Central memory CD4-positive, alpha-beta T cell (primary cell): ENCODE results near the gene MRPL21.

Experiments
- DNase-seq: peaks from one replicate; pipeline ENCODE4 v3.0.0; 2022

MRPL21 gene

DNA sequence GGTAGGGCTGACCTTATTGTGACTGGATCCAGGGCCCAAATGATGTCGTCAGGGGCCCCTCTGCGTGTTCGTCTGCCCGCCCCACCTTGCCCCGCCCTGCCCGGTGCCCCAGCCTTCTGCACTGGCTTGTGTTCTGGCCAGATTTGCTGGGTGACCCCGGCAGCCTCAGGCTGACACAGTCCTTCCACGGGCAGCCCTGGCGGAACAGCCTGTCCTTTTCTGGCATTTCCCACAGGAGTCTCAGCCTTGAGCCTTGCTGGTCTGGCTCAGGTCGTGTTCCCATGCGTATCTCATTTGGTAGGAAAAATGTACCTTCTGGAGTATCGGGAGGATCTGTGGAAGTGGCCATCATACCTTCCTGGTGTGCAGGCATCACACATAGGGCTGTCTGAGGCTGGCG is 31.0 kb upstream of the MRPL21 start:
- no peak for DNase-seq

DNA sequence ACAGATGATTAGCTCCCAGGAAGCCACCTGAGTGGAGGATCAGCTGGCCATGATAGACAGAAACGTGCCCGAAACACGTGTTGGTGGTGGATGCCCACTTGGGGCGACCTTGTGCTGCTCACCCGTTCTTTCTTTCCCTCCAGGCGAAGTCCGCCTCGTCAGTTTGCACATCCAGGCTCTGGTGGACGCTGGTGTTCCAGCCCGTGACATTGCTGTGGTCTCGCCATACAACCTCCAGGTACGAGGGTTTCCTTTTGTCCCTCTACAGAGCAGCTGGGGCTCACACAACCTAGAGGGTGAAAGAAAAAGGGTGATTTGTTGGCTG is 30.7 kb upstream of the MRPL21 start:
- DNase-seq = no peak

DNA sequence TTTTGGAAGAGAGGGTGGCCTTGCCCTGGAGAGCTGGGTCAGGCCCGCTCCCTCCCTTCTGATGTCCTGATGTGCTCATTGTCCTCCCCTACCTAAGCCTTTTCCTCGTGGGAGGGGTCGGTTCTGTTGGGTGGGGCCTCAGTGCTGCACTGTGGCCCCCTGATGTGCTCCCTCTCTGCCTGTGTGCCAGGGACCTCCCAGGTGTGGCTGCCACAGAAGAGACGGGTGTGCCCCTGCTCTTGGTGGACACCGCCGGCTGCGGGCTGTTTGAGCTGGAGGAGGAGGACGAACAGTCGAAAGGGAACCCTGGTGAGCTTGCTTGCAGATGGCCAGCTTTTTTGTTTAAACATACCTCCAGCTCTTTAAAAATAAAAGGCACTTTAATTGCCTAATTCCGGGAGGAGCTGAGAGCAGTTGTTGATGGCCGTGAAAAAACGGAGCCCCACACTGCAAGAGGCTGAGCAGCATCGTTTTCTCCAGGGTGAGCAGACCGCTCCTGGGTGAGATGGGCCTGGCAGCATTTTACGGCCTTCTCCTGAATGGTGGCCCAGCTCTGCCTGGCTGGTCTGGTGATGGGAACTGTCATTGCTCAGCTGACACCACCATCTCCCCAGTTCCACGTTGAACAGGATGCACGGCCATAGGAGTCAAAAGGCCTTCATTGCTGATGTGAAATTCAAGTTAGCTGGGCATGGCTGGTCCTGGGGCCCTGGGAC is 30.1 kb upstream of the MRPL21 start:
- DNase-seq = no peak

DNA sequence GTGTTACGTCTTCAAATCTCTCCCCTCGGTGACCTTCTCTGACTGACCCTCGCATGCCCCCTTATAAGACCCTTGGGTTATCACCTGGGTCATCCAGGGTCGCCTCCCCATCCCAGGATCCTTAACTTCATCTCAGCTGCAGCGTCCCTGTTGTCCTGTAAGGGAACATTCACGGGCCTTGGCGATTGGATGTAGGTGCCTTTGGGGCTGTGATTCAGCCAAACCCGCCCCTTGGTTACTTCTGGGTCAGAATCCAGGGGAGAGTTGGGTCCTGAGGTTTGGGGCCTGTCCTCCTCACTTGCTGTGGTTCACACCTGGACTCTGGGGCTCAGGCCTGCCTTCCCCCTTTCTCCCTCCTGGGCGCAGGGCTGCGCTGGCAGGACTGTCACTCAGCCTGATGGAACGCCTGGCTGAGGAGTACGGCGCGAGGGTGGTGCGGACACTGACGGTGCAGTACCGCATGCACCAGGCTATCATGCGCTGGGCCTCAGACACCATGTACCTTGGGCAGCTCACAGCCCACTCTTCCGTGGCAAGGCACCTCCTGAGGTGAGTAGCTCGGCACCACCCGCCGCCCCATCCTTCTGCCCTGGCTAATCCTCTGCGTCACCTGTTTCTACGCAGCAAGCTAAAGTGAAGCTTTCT is 29.4 kb upstream of the MRPL21 start:
- no peak for DNase-seq

DNA sequence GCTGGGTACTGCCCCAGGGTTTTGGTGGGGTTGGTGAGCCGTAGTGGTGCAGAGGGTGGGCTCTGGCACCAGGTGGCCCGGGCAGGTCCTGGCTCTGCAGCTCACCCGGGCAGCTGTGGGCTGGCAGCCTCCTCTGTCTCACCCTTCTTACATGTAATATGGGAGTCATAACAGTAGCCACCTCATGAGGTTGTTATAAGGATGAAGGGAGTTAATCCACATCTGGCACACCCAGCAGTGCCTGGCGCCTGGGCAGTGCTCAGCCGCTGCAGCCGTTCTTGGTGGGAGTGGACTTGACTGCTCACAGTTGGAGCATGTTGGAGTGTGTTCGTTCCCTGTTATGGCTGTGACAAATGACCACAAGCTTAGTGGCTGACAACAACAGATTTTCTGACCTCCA is 28.7 kb upstream of the MRPL21 start:
- DNase-seq = no peak

DNA sequence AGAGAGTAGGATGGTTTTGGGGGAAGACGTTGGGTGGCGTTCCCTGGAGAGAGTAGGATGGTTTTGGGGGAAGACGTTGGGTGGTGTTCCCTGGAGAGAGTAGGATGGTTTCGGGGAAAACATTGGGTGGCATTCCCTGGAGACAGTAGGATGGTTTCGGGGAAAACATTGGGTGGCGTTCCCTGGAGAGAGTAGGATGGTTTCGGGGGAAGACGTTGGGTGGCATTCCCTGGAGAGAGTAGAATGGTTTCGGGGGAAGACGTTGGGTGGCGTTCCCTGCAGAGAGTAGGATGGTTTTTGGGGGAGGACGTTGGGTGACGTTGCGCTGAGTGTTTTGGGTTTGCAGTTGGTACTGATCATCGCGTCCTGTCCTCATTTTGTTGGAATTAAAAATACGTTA is 28.3 kb upstream of the MRPL21 start:
- DNase-seq = no peak

DNA sequence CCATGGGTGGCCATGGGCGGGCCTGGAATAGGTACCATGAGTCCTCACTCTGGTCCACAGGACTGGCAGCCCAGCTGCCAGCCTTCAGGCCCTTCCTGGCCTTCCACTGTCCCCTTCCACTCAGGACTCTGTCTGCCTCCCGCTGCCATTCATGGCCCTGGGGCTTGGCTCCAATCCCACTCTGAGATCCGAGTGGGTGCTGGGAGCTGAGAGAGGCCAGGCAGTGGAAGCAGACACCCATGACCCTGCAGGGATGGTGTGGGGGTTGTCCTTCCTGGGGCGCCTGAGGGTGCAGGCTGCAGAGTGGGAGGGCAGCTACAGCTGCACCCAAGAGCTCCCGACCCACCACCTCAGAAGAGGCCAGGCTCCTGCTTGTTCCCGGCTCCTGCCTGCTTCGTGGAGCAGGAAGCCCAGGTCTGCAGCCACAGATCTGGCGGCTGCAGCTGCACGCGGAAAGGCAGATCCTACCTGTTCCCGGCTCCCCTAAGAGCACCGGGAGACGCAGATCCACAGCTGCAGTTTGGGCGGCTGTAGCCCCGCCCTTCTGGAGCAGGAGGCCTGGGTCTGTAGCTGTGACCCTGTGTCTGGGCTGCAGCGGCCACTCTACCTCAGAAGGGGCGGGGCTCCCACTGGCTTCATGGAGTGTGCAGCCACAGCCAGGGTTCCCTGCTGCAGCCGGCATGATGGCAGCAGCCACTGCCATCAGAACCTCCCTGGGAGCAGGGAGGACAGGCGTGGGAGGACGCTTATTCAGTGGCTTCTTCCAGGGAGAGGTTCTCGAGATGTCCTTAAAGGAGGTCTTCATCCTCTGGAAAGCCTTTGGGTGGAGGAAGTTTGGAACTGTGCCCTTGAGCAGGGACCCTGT is 27.6 kb upstream of the MRPL21 start:
- DNase-seq = no peak

DNA sequence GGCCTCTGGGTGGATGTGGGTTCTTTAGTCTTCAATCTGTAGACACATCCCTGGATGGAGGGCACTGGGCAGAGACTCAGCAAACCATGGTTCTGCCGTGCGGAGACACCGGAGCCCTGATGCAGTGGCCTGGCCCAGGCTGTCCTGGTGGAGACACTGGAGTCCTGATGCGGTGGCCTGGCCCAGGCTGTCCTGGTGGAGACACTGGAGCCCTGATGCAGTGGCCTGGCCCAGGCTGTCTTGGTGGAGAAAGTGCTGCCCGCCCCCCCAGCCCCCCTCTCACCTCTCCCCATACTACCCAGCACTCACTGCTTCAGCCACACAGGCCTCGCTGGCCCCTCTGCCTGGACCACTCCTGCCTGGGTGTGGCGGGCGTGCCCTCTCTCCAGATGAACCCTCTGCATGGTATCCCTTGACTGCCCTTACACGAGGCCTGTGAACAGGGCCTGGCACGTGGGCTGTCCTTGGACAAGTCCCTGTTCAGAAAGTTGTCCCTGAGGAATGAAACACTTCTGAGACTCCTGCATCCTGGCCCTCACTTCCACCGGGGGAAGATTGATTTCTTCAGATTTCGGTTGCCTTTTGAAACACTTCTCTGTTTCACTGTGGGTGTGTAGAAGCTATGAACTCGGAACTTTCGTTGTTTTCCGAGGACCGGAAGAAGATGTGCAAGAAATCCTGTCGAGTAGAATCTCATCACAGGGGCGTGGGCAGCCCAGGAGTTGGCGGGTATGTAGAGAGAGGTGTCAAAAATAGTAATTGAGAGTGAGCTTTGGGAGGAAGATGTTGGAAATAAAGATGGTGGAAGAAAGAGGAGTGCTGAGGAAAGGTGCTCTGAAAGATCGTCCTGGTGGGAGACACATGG is 26.3 kb upstream of the MRPL21 start:
- no peak for DNase-seq

DNA sequence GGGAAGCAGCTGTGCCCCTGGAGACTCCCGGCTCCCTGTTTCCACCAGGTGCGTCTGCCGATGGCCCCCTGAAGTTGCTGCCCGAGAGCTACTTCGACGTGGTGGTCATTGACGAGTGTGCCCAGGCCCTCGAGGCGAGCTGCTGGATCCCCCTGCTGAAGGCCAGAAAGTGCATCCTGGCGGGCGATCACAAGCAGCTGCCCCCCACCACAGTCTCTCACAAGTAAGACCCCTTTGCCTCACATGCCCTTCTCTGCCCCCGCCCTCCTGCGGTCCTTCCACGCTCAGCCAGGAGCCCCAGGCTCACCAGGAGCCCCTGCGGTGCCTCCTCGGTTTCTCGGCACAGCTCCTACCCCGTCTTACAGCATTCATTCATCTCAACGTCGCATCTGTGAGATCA is 25.5 kb upstream of the MRPL21 start:
- no peak for DNase-seq

DNA sequence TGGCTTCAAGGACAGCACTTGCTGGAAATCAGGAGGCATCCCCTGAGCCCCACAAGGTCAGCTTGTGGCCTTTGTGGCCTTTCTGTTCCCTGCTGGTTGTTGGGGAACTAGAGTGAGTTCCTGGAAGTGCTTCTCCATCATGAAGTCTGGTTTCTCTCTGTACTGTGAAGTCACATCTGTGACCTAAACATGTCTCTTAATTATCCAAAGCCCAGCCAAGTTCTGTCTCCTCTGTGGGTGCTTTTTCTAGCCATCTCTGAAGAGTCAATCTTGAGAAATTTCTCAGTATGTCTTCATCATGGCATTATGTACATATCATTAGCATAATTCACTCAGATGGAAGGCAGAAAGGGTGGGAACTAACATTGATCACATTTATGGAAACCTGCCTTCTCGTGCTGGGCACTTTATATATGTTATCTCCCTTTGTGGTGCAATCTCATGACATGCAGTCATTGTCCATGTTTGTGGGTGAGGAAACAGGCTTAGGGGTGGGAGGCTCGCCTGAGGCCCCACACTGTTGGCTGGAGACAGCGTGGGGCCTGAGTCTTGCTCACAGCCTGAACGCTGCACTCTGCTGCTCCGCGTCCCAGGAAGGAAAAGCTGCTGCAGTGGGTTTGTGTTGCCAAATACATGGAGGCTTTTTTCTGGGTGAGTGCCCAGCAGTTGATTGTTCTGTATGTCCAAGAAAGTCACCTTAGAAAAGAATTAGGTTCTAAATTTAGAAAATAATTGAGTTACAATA is 24.7 kb upstream of the MRPL21 start:
- DNase-seq = no peak

DNA sequence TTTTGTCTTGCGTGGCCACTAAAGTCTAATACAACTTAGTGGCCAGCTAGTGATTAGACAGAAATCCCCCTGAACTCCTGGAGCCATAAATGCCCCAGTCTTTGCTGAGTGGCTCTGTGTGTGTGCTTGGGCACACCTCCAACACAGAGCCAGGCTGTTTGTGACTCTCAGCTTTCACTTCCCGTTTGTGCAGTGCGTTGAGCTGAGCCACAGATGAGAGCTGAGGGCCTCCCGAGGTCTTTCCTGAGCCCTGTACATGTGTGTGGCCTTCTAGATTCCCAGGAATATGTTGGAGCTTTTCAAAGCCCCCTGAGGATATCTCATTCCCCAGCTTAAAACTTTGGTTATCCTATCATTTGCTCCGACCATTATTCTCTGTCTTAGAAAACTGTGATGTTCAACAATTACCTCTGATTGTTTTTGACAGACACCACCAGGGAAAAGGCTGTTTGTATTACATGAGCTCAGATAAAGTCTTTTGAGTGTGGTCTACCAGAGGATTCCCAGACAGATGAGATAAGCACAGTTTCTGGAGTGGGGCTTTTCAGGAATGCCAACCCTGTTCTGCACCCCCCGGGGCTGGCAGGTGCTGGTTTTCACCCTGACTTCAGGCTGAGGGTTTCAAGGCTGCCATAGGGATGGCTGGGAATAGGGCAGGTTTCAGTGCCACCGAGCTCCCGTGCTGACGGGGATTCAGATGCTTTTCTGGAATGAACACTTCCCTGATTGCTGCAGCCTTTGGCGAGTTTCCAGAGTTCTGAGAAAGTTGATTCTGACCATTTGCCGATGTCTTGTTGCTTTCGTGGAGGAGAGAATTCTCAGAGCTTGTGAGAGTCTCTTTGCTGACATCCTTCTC is 23.9 kb upstream of the MRPL21 start:
- no peak for DNase-seq

DNA sequence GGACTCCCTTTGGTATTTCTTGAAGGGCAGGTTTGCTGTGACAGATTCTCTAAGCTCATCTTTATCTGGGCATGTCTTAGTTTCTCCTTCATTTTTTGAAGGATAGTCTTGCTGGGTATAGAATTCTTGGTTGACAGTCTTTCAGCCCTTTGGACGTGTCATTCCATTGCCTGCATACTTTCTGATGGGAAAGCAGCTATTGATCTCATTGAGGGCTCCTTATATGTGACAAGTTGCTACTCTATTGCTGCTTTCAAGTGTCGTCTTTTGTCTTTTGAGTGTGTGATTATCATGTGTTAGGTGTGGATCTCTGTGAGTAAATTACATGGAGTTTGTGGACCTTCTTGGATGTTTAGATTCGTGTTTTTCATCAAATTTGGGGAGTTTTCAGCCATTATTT is 22.0 kb upstream of the MRPL21 start:
- DNase-seq = no peak

DNA sequence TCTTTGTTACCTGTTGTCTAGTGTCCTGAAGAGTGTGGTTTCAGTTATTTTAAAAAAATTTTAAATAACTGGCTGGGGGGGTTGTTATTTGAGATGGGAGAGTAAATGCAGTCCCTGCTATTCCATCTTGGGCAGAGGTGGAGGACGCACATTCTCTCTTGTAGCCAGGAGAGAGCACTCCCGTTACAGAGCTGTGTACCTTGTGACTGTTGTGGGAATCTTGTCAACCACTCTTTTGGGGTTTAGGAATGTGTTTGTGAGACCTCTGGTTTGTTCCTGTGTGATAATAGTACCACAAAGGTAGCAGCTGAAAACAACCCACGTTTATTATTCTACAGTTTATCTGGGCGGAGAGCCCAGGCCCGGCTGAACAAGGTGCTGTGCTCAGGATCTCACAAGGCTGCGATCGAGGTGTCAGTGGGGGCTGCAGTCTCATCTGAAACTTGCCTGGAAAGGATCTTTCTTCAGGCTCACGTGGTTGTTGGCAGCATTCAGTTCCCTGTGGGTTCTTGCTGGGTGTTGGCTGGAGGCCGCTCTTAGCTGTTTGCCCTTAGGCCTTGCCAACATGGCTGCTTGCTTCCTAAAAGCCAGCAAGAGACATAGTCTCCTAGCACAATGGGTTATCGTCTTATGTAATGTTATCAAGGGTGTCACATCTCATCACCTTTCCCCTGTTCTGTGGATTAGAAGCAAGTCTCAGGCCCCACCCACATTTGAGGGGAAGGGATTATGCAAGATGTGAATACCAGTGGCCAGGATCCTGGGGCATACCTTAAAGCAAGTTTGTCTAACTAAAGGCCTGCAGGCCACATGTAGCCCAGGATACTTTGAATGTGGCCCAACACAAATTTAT is 20.7 kb upstream of the MRPL21 start:
- no peak for DNase-seq

DNA sequence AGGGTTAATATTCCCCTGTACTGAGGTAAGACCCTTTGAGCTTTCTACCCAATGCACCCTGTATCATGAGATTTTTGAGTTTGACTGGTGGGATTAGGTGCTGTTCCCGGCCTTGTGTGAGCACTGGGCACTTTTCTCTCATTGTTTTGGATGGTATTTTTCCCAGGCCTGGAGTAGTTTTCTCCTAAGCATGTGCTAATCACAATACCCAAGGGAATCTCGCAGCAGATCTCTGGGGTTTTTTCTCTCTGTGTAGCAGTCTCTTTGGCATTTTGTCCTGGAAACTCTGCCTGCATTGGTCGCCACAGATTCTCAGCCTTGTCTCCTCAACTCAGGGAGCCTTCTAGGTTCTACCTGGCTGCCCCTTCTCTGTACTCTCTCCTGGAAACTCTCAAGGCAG is 20.0 kb upstream of the MRPL21 start:
- DNase-seq = no peak

DNA sequence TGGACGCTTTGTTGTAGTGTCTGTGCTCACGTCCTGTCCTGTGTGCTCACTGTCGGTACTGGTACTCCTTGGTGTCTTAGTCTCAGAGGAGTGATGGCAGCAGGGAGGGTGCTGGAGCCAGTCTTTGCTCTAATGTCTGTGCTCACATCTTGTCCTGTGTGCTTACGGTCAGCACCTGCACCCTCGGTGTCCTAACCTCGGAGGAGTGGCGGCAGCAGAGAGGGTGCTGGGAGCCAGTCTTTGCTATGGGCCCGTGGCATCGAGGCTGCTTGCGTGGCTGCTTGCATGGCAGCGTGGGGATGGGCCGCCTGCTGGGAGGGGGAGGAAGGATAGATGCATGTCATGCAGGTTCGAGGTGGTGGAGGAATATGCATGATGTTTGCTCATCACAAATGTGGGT is 12.8 kb upstream of the MRPL21 start:
- DNase-seq = no peak

DNA sequence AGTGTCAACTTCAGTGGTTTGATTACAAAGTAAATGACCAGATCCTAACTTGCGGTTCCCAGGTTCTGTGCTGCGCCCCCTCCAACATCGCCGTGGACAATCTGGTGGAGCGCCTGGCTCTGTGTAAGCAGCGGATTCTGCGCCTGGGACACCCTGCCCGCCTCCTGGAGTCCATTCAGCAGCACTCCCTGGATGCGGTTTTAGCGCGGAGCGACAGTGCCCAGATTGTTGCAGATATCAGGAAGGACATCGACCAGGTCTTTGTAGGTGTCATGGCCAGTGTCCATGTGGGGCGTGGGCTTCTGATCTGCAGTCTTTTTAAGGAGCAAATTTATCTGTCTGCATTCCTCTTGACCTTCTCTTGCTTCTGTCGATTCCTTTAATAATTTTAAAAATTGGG is 11.1 kb upstream of the MRPL21 start:
- no peak for DNase-seq

DNA sequence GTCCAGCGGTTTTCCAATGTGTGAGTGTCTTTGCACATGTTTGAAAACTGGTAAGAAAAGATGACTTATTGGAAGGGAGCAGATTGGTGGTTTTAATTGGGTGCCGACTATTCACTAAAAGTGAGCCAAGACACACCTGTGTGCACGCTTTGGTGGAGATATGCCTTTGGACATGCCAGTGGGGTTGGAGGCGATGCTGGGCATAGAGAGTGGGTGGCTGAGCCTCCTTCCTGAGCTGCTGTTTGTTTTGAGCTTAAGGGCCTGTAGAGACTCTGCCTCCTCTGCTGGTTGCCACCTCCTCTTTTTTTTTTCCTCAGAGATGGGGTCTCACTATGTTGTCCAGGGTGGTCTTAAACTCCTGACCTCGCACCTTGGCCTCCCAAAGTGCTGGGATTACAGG is 9.6 kb upstream of the MRPL21 start:
- DNase-seq = no peak

DNA sequence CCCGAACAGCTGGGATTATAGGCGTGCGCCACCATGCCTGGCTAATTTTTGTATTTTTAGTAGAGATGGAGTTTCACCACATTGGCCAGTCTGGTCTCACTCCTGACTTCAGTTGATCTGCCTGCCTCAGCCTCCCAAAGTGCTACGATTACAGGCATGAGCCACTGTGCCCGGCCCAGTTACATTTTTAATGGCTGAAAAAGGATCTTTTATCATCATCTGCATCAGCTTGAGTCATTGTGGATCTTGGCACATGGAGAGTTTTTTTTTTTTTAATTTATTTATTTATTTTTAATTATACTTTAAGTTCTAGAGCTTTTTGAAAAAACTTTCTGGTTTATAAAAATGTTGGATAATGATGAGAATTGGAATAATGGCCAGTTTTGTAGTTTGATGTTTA is 8.6 kb upstream of the MRPL21 start:
- DNase-seq = no peak

DNA sequence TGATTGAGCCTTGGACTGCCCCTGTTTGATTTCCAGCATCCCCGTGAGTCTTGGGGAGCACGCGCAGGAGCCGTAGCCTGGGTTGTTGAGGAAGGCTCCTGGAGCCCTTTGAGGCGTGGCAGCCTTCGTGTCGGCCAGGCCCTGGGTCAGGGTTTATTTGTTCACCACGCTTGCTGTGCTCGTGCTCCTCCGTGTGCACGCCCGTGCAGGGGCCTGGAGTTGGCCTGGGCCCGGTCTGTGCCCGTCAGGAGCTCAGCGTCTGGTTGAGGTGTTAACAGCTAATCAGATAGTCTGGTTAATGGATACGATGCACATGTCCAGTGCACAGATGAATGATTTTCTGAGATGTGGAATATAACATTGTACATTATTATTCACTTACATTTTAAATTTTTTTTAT is 8.1 kb upstream of the MRPL21 start:
- DNase-seq = no peak

DNA sequence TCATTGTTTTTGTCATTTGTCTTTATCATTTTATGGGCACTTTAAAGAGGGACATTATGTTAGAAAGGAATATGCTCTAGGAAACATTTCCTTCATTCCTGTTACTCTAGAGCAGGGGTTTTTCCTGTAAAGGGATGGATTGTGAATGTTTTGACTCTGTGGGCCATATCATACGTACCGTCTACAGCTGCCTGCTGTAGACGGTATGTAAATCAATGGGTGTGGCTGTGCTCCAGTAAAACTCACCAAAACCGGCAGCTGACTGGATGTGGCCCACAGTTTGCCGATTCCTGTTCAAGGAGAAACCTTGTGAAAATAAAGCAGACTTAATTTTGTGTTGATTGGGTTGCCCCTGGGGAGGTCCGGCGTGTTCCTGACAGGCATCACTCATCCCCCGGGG is 7.3 kb upstream of the MRPL21 start:
- DNase-seq = no peak
